Measurements from ENCODE around the gene C3orf52. TPM values are rescaled to one million over a fixed set of nuclear protein-coding genes. Genes with fewer than 3 reads are reported as not detected.

Gene C3orf52
- polyA plus RNA-seq, 1 donor (not counting 4 experiments of a cell fraction or from before 2014, with no cell fraction given) = 15.8 TPM

DNA sequence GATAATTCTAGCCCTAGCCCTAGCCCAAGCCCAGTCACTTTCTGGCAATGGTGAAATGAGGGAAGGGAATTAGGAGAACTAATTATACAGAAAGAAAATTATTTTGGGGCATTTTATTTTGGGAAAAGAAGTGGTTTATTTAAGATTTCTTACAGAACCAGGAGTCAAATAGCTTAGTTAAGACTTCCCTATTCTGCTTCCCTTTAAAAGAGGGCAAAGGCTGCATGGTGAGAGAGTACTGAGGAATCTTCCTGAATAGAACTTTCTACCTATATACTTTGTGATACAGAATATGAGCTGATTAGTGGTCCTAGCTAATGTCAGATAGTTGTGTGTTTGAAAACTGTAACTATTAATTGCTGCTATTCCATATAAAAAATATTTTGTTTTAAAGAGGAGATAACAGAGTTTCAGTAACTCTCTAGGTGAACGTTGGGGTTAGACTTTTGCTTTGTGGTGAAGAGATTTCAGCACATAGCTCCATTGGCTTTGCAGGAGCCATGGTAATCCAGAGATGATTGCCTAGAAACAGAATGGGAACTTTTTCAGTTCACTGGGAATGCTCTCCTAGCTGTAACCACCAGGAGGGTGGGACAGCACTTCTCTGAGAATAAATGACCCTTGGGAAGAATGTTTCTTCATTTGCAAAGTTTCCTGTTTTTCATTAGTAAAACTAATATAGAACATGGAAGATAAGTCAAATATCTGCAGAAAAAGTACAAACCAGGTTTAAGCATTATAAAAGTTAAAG, 52.2 kb downstream of the C3orf52 start:
- no peak for TF ChIP-seq EZH2 (IDR thresholded peaks at IDR 0.05; ENCODE audit: low read length)
- TF ChIP-seq, protein P1, sequence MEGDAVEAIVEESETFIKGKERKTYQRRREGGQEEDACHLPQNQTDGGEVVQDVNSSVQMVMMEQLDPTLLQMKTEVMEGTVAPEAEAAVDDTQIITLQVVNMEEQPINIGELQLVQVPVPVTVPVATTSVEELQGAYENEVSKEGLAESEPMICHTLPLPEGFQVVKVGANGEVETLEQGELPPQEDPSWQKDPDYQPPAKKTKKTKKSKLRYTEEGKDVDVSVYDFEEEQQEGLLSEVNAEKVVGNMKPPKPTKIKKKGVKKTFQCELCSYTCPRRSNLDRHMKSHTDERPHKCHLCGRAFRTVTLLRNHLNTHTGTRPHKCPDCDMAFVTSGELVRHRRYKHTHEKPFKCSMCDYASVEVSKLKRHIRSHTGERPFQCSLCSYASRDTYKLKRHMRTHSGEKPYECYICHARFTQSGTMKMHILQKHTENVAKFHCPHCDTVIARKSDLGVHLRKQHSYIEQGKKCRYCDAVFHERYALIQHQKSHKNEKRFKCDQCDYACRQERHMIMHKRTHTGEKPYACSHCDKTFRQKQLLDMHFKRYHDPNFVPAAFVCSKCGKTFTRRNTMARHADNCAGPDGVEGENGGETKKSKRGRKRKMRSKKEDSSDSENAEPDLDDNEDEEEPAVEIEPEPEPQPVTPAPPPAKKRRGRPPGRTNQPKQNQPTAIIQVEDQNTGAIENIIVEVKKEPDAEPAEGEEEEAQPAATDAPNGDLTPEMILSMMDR (optimal IDR thresholded peaks at IDR 0.05 in 1 of 3, IDR thresholded peaks at IDR 0.05 in 1 of 3, conservative IDR thresholded peaks at IDR 0.05 in 1 of 3; ENCODE audit: extremely low read depth in 1 of 3, insufficient read depth in 2 of 3, low read length in 3 of 3) = no peak
- FAIRE-seq (no peak), DNase-seq (ENCODE audit: low read depth, low spot score) (no peak)
- Histone ChIP-seq H3K4me3 (ENCODE audit: control insufficient read depth in 2 of 3, extremely low read depth in 1 of 3, insufficient read depth in 2 of 3, low read depth in 1 of 3, low read length in 3 of 3) (no peak overlapping the region), H3K9ac (ENCODE audit: control insufficient read depth, extremely low read depth, insufficient read depth, low read length) (no peak overlapping the region), H2AFZ (ENCODE audit: control insufficient read depth, low read length) (no peak overlapping the region), H3K79me2 (ENCODE audit: control insufficient read depth, insufficient read depth, low read length) (no peaks in the 10 kb centered on the region), H3K4me2 (ENCODE audit: control insufficient read depth, extremely low read depth, insufficient read depth, low read depth, low read length) (no peak overlapping the region), H3K9me3 (ENCODE audit: control insufficient read depth, low read depth, low read length) (no peaks in the 10 kb centered on the region), H3K9me1 (ENCODE audit: control insufficient read depth, extremely low read depth, insufficient read depth, low read length) (no peaks in the 10 kb centered on the region), H3K27me3 (ENCODE audit: control insufficient read depth, extremely low read depth, insufficient read depth, low read length) (no peaks in the 10 kb centered on the region), H3K36me3 (ENCODE audit: control insufficient read depth in 2 of 2, extremely low read depth in 1 of 2, insufficient read depth in 2 of 2, low read length in 2 of 2) (no peaks in the 10 kb centered on the region), H3K27ac (ENCODE audit: control insufficient read depth, insufficient read depth, low read length) (no peak overlapping the region), H3K4me1 (ENCODE audit: control insufficient read depth, extremely low read depth, insufficient read depth, low read length) (peaks cover 2% of the 10 kb centered on the region), H4K20me1 (ENCODE audit: control insufficient read depth, extremely low read depth, insufficient read depth, low read length) (no peaks in the 10 kb centered on the region)
- dilution Hi-C loops (cut with MboI; ENCODE audit: extremely low pct_ligation_motif_present, low sequenced_read_pairs) = no loop called here

DNA sequence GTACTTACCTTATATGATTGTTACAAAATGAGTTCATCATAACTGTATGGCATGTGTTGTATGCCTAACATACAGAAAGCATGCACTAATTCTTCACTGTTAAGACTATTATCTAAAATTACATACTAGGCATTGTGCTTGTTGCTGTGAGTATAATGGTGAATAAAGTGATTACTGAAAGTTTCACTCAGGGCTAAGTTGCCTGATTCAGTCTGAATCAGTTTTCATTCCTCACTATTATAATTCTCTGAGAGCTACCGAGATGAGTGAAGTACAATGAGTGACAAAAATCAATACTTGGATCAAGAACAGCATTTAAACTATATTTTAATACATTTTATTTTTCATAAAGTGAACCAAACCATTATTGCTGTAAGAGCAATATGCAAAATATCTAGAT, 54.4 kb downstream of the C3orf52 start:
- FAIRE-seq (no peak), DNase-seq (ENCODE audit: low read depth, low spot score) (no peak)
- no peaks in the 10 kb centered on the region for H3K36me3 ChIP-seq (ENCODE audit: control insufficient read depth in 2 of 2, extremely low read depth in 1 of 2, insufficient read depth in 2 of 2, low read length in 2 of 2)
- dilution Hi-C loops (cut with MboI; ENCODE audit: extremely low pct_ligation_motif_present, low sequenced_read_pairs) = no loop called here
- no peak overlapping the region for H3K4me2 ChIP-seq (ENCODE audit: control insufficient read depth, extremely low read depth, insufficient read depth, low read depth, low read length)
- H3K79me2 ChIP-seq (ENCODE audit: control insufficient read depth, insufficient read depth, low read length) = no peaks in the 10 kb centered on the region
- H3K9me3 ChIP-seq (ENCODE audit: control insufficient read depth, low read depth, low read length) = peaks cover 2% of the 10 kb centered on the region
- no peaks in the 10 kb centered on the region for H3K9me1 ChIP-seq (ENCODE audit: control insufficient read depth, extremely low read depth, insufficient read depth, low read length)
- H3K27me3 ChIP-seq (ENCODE audit: control insufficient read depth, extremely low read depth, insufficient read depth, low read length) = no peaks in the 10 kb centered on the region
- H3K4me3 ChIP-seq (ENCODE audit: control insufficient read depth in 2 of 3, extremely low read depth in 1 of 3, insufficient read depth in 2 of 3, low read depth in 1 of 3, low read length in 3 of 3) = no peak overlapping the region
- TF ChIP-seq, protein P1 (optimal IDR thresholded peaks at IDR 0.05 in 1 of 3, IDR thresholded peaks at IDR 0.05 in 1 of 3, conservative IDR thresholded peaks at IDR 0.05 in 1 of 3; ENCODE audit: extremely low read depth in 1 of 3, insufficient read depth in 2 of 3, low read length in 3 of 3) = no peak
- TF ChIP-seq EZH2 (IDR thresholded peaks at IDR 0.05; ENCODE audit: low read length) = no peak
- no peak overlapping the region for H3K9ac ChIP-seq (ENCODE audit: control insufficient read depth, extremely low read depth, insufficient read depth, low read length)
- H2AFZ ChIP-seq (ENCODE audit: control insufficient read depth, low read length) = no peak overlapping the region
- no peaks in the 10 kb centered on the region for H4K20me1 ChIP-seq (ENCODE audit: control insufficient read depth, extremely low read depth, insufficient read depth, low read length)
- H3K4me1 ChIP-seq (ENCODE audit: control insufficient read depth, extremely low read depth, insufficient read depth, low read length) = no peaks in the 10 kb centered on the region
- no peak overlapping the region for H3K27ac ChIP-seq (ENCODE audit: control insufficient read depth, insufficient read depth, low read length)
